NCI-H1092 (cell line): ENCODE results near the gene RABGAP1.

ENCODE experiments used
- DNase-seq: peaks from one replicate; lab custom pipeline; 2025; lab: John Stamatoyannopoulos, UW

RABGAP1 gene

DNA sequence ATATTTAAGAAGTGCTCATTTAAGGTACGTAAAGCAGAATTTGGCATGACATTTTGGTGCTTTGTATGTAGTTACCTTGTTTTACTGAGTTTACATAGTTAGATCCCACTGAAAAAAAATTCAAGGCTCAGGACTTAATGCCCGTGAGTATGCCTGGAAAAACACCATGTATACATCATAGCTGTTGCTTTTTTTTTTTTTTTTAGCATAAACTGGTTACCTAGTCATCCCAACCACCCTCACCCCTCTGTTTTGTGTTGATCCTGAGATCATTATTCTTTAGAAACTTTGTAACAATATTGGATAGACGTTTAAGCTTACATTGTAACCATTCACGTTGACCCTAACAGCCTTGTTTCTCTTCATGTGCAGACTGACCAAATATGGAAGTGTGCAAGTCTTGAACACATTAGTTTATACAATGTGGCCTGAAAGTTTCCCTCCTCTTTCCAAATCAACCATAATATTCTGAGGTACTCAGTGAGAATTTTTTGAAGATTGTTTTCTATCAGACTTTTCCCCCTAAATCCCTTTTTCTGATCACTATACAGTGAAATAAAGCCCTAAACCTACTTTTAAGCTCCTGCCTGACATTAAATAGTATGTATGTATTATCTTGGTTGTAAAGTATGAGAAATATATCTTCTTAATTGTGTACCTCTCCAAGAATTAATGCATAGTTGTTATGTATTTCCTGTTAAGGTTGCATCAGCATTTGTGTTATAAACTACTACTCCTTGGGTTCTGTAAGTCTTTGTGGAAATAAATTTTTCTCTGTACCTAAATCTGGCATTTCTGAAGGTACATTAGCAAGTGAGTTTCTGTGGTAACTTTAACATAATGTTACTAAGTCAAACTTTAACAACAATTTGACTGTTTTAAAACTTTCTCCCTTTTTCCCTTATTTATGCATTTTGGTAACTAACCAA, 4.4 kb downstream of the RABGAP1 start:
- no peak for DNase-seq

DNA sequence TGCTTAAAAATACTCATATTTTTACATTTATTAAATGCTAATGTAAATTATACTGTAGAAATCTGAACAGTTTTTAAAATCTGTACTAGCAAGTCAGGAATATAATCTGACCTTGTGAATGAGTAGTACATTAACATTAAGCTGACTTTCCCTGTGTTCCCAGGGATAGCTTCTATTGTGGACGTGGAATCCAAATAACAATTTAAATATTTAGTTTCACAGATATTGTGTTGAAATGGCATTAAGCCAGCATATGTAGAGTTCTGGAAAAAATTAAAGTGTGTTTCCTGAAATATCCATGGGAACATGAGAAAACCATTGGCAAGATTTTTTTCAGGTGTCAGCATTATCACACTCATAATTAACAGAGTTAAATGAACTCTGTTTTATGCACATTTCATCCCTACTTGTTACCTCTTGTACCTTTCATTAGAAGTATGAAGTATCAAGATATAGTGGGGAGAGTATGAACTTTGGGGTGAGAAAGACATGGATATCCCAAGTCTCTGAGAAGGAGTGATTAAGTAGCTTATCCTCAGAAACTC, 5.7 kb downstream of the RABGAP1 start:
- DNase-seq: no peak

- DNase-seq: no peak
Observed at GRCh38 chr9:122948313-122948712, 7.5 kb downstream of the RABGAP1 start.

GRCh38 chr9:122949696-122950095, 8.9 kb downstream of the RABGAP1 start:
- DNase-seq: no peak

GRCh38 chr9:122950263-122950662, 9.4 kb downstream of the RABGAP1 start:
- DNase-seq: no peak

GRCh38 chr9:122951056-122951455, 10.2 kb downstream of the RABGAP1 start:
- DNase-seq: no peak

DNA sequence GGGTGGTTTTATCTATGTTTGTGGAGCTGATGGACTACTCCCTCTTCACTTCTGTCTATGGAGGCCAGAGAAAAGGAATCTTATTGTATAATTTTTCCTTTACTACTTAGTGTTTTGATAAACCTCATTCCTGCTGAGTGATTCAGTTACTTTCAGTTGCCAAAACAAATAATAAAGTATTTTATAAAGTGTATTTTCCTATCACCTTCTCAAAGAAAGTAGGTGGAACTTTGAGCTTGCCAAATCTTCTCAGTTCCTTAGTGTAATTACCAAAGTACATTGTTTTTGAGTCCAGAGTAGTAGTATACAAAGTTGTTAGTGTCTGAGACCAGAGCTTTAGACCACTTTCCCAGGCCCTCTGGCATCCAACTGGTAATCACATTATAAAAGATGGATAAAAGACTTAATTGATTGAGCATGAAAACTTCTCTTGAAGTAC, 13.5 kb downstream of the RABGAP1 start:
- no peak for DNase-seq

DNA sequence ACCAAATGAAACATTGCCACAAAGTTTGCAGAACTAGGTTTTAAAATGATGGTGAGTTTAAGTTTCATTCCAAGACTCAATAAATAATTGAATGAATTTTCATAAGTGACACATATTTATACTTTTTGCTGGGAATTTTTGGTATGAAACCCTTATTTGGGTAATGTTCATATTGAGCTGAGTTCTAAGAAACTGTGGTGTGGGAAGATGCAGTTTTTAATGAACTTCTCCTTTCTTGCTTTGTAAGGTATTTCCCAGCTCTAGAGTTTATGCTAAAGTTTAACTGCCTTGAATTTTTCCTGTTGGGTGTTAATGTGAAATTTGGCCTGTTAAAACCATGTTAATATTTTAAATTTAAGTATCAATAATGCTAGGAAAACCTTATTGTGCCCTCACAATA, 15.1 kb downstream of the RABGAP1 start:
- no peak for DNase-seq

- DNase-seq: no peak
Observed at GRCh38 chr9:122961139-122961538, 20.3 kb downstream of the RABGAP1 start.

DNA sequence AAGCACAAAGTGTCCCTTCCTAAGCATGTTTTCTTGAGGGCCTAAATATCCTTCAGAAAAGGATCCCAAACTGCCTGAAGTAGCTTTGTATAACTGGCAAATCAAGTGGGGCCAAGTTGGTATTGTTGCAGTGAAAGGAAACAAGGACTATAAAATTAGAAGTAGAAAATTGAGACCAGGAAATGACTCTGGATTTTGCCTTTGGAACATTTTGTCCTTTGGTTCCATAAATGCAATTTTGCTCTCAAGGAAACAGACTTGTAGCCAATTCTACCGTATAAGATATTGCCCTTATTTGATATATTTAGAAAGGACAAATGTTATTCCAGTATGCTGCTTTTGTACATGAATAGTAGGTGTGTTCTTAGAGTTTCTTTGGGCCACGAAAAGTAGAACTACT, 34.4 kb downstream of the RABGAP1 start:
- DNase-seq: no peak

DNA sequence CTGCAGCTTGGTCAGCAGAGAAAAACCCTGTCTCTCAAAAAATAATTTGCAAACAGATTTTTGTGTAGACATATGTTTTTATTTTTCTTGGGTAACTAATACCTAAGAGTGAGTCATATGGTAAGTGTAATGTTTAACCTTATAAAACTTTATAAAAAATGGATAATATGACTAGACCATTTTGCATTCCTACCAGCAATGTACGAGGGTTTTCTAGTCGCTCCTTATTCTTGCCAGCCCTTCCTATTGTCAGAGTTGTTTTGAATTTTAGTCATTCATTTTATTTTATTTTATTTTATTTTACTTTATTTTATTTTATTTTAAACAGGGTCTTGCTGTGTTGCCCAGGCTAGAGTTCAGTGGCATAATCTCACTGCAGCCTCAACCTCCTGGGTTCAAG, 37.8 kb downstream of the RABGAP1 start:
- no peak for DNase-seq

GRCh38 chr9:122986010-122986409, 45.2 kb downstream of the RABGAP1 start:
- no peak for DNase-seq

DNA sequence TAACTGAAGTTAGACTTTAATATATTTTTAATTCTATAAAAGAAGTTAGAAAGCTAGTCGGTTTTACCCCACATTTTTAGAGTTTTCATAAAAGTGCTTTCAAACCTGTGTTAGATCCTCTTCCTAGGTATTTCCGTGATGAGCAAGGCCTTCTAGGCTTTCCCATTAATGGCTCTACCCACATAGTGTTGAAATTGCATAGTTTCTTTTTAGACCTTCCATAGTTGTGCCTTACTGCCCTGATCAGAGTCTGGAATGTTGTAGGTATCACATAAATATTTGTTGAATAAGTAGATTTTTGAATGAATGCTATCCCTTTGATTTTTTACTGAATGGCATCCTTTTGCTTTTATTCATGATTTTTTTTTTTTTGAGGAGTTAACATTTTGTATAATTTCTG, 47.3 kb downstream of the RABGAP1 start:
- no peak for DNase-seq

DNA sequence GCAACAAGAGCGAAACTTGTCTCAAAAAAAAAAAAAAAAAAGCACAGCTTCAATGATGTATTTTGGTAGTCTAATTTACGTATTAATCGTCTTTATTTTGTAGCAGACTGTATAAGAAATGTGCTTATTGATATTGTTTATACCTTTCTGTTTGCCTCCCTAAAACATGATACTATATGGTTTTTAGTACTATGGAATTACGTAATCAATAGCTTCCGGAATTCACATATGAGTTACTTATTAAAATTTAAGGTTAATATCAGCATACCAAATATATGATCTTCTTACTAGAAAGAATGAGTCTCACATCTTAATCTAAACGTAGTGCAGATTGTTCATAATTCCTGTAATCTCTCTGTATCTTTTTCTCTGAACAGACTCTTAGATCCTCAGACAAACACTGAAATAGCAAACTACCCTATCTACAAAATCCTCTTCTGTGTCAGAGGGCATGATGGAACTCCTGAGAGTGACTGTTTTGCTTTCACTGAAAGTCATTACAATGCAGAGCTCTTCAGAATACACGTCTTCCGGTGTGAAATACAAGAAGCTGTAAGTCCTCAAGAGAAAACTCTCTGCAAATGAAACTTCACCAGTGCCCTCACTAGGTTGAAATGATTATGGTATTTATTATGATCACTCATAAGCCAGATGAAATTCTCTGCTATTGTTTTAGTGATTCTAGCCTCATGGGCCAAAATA, 48.3 kb downstream of the RABGAP1 start:
- no peak for DNase-seq

DNA sequence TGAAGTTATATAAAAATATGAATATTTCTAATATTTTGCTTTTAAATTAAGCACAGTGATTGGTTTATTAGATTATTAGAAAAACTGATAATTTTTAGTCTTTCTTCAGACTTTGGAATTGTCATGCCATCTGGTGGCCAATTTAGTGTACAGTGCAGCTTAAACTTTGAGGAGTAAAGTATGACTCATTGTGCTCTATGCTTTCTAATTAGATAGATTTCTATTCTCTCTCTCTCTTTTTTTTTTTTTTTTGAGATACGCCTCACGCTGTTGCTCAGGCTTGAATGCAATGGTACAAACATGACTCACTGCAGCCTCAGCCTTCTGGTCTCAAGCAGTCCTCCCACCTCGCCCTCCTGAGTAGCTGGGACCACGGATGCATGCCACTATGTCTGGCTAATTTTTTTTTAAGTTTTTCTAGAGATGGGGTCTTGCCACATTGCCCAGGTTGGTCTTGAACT, 50.6 kb downstream of the RABGAP1 start:
- DNase-seq: no peak

GRCh38 chr9:122996586-122996985, 55.8 kb downstream of the RABGAP1 start:
- DNase-seq: no peak

GRCh38 chr9:122998448-122998847, 57.6 kb downstream of the RABGAP1 start:
- DNase-seq: no peak

- no peak for DNase-seq
Observed at GRCh38 chr9:123000371-123001068, 59.7 kb downstream of the RABGAP1 start.

DNA sequence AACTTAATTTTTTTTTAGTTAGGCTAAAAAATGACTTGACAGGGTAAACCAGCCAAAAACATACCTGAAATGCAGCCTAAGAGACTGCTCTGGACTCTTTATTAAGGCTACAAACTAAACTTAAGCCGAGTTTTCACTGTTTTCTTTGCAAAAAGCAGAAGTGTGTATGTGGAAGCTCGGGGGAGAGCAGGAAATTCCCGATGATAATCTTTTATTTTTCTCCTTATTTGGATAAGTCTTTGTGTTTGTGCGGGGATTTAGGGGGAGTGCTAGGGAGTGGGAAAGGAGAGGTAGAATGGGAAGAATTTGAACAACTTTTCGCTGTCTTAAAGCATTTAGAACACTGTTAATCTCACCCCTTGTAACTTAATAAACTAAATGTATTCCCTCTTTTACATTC, 61.9 kb downstream of the RABGAP1 start:
- no peak for DNase-seq

- no peak for DNase-seq
Observed at GRCh38 chr9:123003466-123003865, 62.6 kb downstream of the RABGAP1 start.

GRCh38 chr9:123005964-123006363, 65.1 kb downstream of the RABGAP1 start:
- DNase-seq: no peak

GRCh38 chr9:123007269-123007668, 66.4 kb downstream of the RABGAP1 start:
- no peak for DNase-seq
